BJ (cell line): ENCODE results near the gene RALA. TPM values are rescaled to one million over a fixed set of nuclear protein-coding genes. Genes with fewer than 3 reads are reported as not detected.
A peak's percentile ranks its signal among the peaks of the same experiment; 100 is the strongest.

ENCODE experiments used
- CTCF ChIA-PET: fragments of 350-600 bp; formaldehyde crosslinking; extraction: SDS; loops from one replicate; lab custom pipeline; 2021; ENCODE audit warnings: antibody characterized with exemption, inconsistent platforms; lab: Yijun Ruan, JAX
- POLR2A ChIA-PET: fragments of 300-600 bp; sonication (Branson Sonifier 250); formaldehyde crosslinking; extraction: SDS; loops from one replicate; lab custom pipeline; 2021; ENCODE audit warnings: antibody characterized with exemption; lab: Charles Lee
- DNase-seq: peaks from one replicate; pipeline ENCODE4 v3.0.0-alpha.2; 2011; ENCODE audit warnings: low read depth
- H3K27me3 ChIP-seq: 2 replicates; pipeline ENCODE4 v1.6.0; 2011; ENCODE audit warnings: low read length; ENCODE audit not compliant: control insufficient read depth, insufficient read depth
- H3K36me3 ChIP-seq: 2 replicates; pipeline ENCODE4 v1.5.1; 2011; ENCODE audit warnings: low read length; ENCODE audit not compliant: control insufficient read depth, insufficient read depth
- H3K4me3 ChIP-seq: 2 replicates; pipeline ENCODE4 v1.5.1; 2011; ENCODE audit warnings: low read depth, mild to moderate bottlenecking, control low read depth, low read length
- polyA plus RNA-seq: library from polyadenylated mRNA; depleted of rRNA; stranded (reverse); fragments of >200 nt; gene quantifications from 2 replicates; pipeline ENCODE4 v1.2.3, GENCODE V29; 2011
- TF ChIP-seq, protein P1 (sequence below): IDR thresholded peaks from 2 replicates; pipeline ENCODE4 v1.5.1; 2011; ENCODE audit warnings: low read depth, mild to moderate bottlenecking, control low read depth, inconsistent platforms, low read length, moderate library complexity; ENCODE audit not compliant: insufficient read depth

RALA gene
- polyA plus RNA-seq, 1 experiment: 14.9 TPM

DNA sequence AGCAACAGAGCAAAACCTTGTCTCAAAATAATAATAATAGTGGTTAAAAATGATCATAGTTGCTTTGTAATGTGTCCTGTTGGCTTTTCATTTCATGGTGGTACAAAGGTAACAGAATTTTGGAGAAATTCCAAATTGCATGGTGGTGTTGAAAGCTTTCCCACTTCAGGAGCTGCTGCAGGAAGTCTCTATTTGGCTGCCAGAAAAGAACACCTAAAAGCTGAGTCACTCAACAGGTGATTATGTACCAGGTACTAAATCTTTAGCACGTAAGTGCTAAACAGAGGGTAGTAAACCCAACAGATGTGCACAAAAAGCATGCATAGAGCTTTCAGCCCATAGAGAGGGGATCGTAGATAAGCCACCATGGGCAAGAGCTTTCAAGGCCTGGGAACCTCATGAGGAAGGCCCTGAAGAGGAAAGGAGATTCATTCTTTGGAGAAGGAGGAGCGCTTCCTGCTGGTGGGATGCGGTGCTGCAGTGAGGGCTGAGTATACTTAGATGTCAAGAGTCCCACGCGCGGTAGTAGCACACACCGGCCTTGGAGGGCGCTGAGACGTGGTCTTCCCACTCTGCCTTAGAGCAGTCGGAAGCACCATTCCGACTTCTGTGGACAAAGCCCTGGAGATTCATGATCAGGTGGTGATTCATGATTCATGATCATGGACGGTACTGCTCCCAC, 118.7 kb downstream of the RALA start:
- DNase-seq: no peak

DNA sequence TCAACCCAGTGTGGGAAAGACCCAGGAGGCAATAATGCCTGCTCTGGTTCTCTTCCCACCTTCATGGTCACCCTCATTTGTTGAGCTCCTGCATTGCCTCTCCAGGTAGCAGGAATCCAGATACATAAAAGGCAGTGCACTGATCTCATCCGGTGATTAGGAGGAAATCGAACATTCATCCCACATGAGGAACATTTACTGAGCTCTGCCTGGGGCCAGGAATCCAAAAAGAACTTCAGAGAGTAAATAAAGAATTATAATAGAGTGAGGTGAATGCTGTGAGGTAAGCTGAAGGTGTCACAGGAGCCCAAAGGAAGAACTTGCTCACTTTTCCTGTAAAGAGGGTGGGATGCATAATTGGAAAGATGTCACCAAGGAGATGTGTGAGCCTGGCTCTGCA, 121.2 kb downstream of the RALA start:
- Histone ChIP-seq H3K4me3 (no peak overlapping the region), H3K36me3 (no peaks in the 10 kb centered on the region; the same call in 1 of the 2 replicates), H3K27me3 (no peaks in the 10 kb centered on the region)
- no peak for DNase-seq
- CTCF ChIA-PET: interaction anchor here (0.7 to 13.1 kb wide), 5 partner anchors 9 to 166 kb away, joined by 4 to 287 read pairs (median 5); no protein-coding TSS in a partner anchor
- POLR2A ChIA-PET: no interaction called here
- TF ChIP-seq, protein P1, sequence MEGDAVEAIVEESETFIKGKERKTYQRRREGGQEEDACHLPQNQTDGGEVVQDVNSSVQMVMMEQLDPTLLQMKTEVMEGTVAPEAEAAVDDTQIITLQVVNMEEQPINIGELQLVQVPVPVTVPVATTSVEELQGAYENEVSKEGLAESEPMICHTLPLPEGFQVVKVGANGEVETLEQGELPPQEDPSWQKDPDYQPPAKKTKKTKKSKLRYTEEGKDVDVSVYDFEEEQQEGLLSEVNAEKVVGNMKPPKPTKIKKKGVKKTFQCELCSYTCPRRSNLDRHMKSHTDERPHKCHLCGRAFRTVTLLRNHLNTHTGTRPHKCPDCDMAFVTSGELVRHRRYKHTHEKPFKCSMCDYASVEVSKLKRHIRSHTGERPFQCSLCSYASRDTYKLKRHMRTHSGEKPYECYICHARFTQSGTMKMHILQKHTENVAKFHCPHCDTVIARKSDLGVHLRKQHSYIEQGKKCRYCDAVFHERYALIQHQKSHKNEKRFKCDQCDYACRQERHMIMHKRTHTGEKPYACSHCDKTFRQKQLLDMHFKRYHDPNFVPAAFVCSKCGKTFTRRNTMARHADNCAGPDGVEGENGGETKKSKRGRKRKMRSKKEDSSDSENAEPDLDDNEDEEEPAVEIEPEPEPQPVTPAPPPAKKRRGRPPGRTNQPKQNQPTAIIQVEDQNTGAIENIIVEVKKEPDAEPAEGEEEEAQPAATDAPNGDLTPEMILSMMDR: no peak

More for the DNA sequence above, 118.7 kb downstream of the RALA start:
- no peaks in the 10 kb centered on the region; the same call in 1 of the 2 replicates for H3K36me3 ChIP-seq
- TF ChIP-seq, protein P1: peak; percentile 22; the same call in 1 of the 2 replicates
- no peaks in the 10 kb centered on the region for H3K27me3 ChIP-seq
- no peak overlapping the region for H3K4me3 ChIP-seq
- POLR2A ChIA-PET: no interaction called here
- CTCF ChIA-PET: interaction anchor here (0.7 to 13.1 kb wide), 4 partner anchors 14 to 175 kb away, joined by 3 to 287 read pairs (median 3); no protein-coding TSS in a partner anchor

DNA sequence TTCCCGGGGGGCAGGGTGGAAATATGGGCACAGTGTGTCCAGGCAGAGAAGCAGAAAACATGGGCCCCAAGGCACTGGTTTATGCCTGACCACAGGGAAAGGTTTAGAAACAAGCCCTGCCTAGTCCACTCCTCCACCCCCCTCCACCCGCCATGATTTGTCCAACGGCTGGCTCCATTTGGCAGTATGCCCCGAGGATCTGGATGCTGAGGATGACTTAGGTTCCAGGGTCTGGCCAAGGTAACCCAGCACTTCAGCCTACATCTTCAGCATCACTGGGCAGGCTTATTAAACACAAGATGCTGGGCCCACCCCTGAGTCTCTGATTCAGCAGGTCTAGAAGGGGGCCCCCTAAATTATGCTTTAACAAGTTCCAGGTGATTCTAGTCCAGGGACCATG, 121.9 kb downstream of the RALA start:
- H3K36me3 ChIP-seq: no peaks in the 10 kb centered on the region; the same call in 1 of the 2 replicates
- H3K27me3 ChIP-seq: no peaks in the 10 kb centered on the region
- ChIA-PET POLR2A (interaction anchor here (0.6 kb wide), 1 partner anchor 163 kb away, joined by 3 read pairs; no protein-coding TSS in a partner anchor), CTCF (interaction anchor here (0.7 to 13.1 kb wide), 13 partner anchors 7 to 211 kb away, joined by 3 to 287 read pairs (median 4); no protein-coding TSS in a partner anchor)
- TF ChIP-seq, protein P1: no peak
- no peak overlapping the region for H3K4me3 ChIP-seq
- no peak for DNase-seq

DNA sequence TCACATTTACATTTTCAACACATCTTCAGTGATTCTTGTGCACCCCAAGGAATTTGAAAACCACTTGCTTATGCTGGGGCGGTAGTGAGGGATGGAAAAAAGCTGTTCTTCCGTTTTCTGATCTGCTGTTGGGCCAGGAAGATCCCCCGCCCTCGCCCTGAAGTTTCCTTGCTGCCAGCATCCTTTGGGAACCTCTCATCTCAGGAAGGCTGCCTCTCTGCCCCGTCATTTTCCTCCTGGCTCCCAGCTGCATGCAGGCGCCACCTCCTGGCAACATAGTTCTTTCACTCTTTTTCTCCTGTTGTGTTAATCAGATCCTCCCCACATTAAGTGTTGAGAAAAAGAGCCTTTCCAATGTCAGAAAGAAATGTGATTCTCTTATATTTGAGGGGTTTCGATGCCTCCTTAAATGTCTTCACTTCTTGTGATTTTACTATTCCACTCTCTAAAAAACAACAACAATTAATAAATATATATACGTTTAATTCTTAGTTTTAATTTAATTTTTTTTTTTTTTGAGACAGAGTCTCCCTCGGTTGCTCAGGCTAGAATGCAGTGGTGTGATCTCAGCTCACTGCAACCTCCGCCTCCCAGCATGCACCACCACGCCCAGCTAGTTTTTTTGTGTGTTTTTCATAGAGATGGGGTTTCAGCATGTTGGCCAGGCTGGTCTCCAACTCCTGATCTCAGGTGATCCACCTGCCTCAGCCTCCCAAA, 122.9 kb downstream of the RALA start:
- TF ChIP-seq, protein P1: peak; percentile 83
- CTCF ChIA-PET: interaction anchor here (0.6 to 13.1 kb wide), 19 partner anchors 8 to 312 kb away, joined by 3 to 287 read pairs (median 3); partner anchors contain the start of gene RALA
- no peak overlapping the region for H3K4me3 ChIP-seq
- POLR2A ChIA-PET: interaction anchor here (0.6 to 1.3 kb wide), 3 partner anchors 12 to 166 kb away, joined by 3 to 7 read pairs (median 6); no protein-coding TSS in a partner anchor
- H3K36me3 ChIP-seq: no peaks in the 10 kb centered on the region; the same call in 1 of the 2 replicates
- no peaks in the 10 kb centered on the region for H3K27me3 ChIP-seq
- no peak for DNase-seq
